ENCODE results near the gene RPS10. TPM values are rescaled to one million over a fixed set of nuclear protein-coding genes. Genes with fewer than 3 reads are reported as not detected.

The RPS10 gene
- total RNA-seq, 1 experiment from 2014 or later: 1,497 TPM

DNA sequence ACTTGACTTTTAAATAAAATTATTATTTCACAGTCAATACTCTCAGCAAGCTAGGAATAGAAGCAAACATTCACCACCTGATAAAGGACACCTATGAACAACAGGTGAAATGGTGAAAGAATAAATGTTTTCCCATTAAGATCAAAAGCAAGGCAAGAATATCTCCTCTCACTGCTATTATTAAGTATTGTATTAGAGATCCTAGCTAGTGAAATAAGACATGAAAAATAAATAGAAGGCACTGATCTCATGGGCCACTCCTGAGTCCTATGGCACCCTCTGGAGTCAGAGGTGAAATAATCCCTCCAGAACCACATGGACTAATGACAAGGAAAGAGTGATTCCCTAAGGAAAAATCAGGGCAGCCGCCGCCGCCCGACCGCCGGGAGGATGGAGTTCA, 29.4 kb downstream of the RPS10 start:
- Histone ChIP-seq H3K27ac (ENCODE audit: low read depth, low read length, poor library complexity, severe bottlenecking) (no peak overlapping the region), H3K9me3 (ENCODE audit: low read depth, low read length, poor library complexity, severe bottlenecking) (peaks cover 4% of the 10 kb centered on the region), H3K36me3 (ENCODE audit: insufficient read depth, low read length, poor library complexity, severe bottlenecking) (no peaks in the 10 kb centered on the region), H3K27me3 (replicated peaks; ENCODE audit: insufficient read depth, low read depth, low read length, poor library complexity) (no peaks in the 10 kb centered on the region), H3K4me3 (ENCODE audit: low read depth, low read length, poor library complexity, severe bottlenecking) (no peak overlapping the region), H3K4me1 (ENCODE audit: insufficient read depth, low read length, poor library complexity, severe bottlenecking) (no peaks in the 10 kb centered on the region)
- ChIA-PET POLR2A (ENCODE audit: low non-redundant PET) (no interaction called here), CTCF (interaction anchor here (1.4 kb wide), 1 partner anchor 58 kb away, joined by 3 read pairs; no protein-coding TSS in a partner anchor)
- DNase-seq (ENCODE audit: low spot score): no peak
- TF ChIP-seq, protein P1, sequence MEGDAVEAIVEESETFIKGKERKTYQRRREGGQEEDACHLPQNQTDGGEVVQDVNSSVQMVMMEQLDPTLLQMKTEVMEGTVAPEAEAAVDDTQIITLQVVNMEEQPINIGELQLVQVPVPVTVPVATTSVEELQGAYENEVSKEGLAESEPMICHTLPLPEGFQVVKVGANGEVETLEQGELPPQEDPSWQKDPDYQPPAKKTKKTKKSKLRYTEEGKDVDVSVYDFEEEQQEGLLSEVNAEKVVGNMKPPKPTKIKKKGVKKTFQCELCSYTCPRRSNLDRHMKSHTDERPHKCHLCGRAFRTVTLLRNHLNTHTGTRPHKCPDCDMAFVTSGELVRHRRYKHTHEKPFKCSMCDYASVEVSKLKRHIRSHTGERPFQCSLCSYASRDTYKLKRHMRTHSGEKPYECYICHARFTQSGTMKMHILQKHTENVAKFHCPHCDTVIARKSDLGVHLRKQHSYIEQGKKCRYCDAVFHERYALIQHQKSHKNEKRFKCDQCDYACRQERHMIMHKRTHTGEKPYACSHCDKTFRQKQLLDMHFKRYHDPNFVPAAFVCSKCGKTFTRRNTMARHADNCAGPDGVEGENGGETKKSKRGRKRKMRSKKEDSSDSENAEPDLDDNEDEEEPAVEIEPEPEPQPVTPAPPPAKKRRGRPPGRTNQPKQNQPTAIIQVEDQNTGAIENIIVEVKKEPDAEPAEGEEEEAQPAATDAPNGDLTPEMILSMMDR (conservative IDR thresholded peaks at IDR 0.05; ENCODE audit: low read depth, low read length): no peak
- no peak for TF ChIP-seq EZH2 (IDR thresholded peaks at IDR 0.05; ENCODE audit: borderline replicate concordance, low read depth, low read length, poor library complexity, severe bottlenecking)
- no TSS peak for BruUV-seq (replicated peaks)
- intact Hi-C loops (cut with micrococcal nuclease; ENCODE audit: unreplicated experiment): no loop called here

- TF ChIP-seq, protein P1 (conservative IDR thresholded peaks at IDR 0.05; ENCODE audit: low read depth, low read length): no peak
- no peak for TF ChIP-seq EZH2 (IDR thresholded peaks at IDR 0.05; ENCODE audit: borderline replicate concordance, low read depth, low read length, poor library complexity, severe bottlenecking)
- intact Hi-C loops (cut with micrococcal nuclease; ENCODE audit: unreplicated experiment): no loop called here
- Histone ChIP-seq H3K4me1 (ENCODE audit: insufficient read depth, low read length, poor library complexity, severe bottlenecking) (peaks cover 2% of the 10 kb centered on the region), H3K36me3 (ENCODE audit: insufficient read depth, low read length, poor library complexity, severe bottlenecking) (no peaks in the 10 kb centered on the region), H3K4me3 (ENCODE audit: low read depth, low read length, poor library complexity, severe bottlenecking) (no peak overlapping the region), H3K9me3 (ENCODE audit: low read depth, low read length, poor library complexity, severe bottlenecking) (peaks cover 4% of the 10 kb centered on the region), H3K27ac (ENCODE audit: low read depth, low read length, poor library complexity, severe bottlenecking) (no peak overlapping the region), H3K27me3 (replicated peaks; ENCODE audit: insufficient read depth, low read depth, low read length, poor library complexity) (no peaks in the 10 kb centered on the region)
- POLR2A ChIA-PET (ENCODE audit: low non-redundant PET): no interaction called here
- no peak for DNase-seq (ENCODE audit: low spot score)
- no TSS peak for BruUV-seq (replicated peaks)
- CTCF ChIA-PET: no interaction called here
These were observed 31.9 kb downstream of the RPS10 start for GRCh38 chr6:34393966-34394305.

GRCh38 chr6:34393191-34393965, 32.5 kb downstream of the RPS10 start:
- no peak for DNase-seq (ENCODE audit: low spot score)
- POLR2A ChIA-PET (ENCODE audit: low non-redundant PET): no interaction called here
- Histone ChIP-seq H3K27ac (ENCODE audit: low read depth, low read length, poor library complexity, severe bottlenecking) (peak overlapping the region; percentile 94), H3K27me3 (replicated peaks; ENCODE audit: insufficient read depth, low read depth, low read length, poor library complexity) (no peaks in the 10 kb centered on the region), H3K9me3 (ENCODE audit: low read depth, low read length, poor library complexity, severe bottlenecking) (peaks cover 4% of the 10 kb centered on the region), H3K36me3 (ENCODE audit: insufficient read depth, low read length, poor library complexity, severe bottlenecking) (no peaks in the 10 kb centered on the region), H3K4me3 (ENCODE audit: low read depth, low read length, poor library complexity, severe bottlenecking) (peak overlapping the region; percentile 88), H3K4me1 (ENCODE audit: insufficient read depth, low read length, poor library complexity, severe bottlenecking) (peaks cover 8% of the 10 kb centered on the region)
- BruUV-seq (replicated peaks): TSS peak; percentile 68
- CTCF ChIA-PET: interaction anchor here (1.0 kb wide), 1 partner anchor 144 kb away, joined by 3 read pairs; the partner anchor contains the start of gene SMIM29
- no peak for TF ChIP-seq EZH2 (IDR thresholded peaks at IDR 0.05; ENCODE audit: borderline replicate concordance, low read depth, low read length, poor library complexity, severe bottlenecking)
- TF ChIP-seq, protein P1 (conservative IDR thresholded peaks at IDR 0.05; ENCODE audit: low read depth, low read length): no peak
- intact Hi-C loops (cut with micrococcal nuclease; ENCODE audit: unreplicated experiment): no loop called here

Measured in A673 (cell line).